ENCODE measurements around the gene GLRA3.

GLRA3 gene

DNA sequence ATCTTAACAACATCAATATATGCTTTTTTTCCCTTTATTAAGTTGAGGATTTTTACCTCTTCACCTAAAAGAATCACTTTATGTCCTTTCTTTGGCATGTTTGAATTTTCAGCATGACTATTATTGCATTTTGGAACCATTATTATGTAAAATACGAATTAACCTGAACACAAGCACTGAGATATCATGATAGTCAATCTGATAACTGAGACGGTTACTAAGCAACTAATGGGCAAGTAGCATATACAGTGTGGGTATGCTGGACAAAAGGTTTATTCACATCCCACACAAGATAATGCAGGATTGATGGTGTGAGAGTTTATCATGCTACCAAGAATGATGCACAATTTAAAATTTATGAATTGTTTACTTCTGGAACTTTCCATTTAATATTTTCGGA, 24.6 kb upstream of the GLRA3 start:
- TF ChIP-seq, protein P1, sequence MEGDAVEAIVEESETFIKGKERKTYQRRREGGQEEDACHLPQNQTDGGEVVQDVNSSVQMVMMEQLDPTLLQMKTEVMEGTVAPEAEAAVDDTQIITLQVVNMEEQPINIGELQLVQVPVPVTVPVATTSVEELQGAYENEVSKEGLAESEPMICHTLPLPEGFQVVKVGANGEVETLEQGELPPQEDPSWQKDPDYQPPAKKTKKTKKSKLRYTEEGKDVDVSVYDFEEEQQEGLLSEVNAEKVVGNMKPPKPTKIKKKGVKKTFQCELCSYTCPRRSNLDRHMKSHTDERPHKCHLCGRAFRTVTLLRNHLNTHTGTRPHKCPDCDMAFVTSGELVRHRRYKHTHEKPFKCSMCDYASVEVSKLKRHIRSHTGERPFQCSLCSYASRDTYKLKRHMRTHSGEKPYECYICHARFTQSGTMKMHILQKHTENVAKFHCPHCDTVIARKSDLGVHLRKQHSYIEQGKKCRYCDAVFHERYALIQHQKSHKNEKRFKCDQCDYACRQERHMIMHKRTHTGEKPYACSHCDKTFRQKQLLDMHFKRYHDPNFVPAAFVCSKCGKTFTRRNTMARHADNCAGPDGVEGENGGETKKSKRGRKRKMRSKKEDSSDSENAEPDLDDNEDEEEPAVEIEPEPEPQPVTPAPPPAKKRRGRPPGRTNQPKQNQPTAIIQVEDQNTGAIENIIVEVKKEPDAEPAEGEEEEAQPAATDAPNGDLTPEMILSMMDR (conservative IDR thresholded peaks at IDR 0.05; ENCODE audit: low read depth, low read length): no peak
- no peak for DNase-seq (ENCODE audit: low read depth)
- no peak overlapping the region for H3K4me3 ChIP-seq (ENCODE audit: low read length)

DNA sequence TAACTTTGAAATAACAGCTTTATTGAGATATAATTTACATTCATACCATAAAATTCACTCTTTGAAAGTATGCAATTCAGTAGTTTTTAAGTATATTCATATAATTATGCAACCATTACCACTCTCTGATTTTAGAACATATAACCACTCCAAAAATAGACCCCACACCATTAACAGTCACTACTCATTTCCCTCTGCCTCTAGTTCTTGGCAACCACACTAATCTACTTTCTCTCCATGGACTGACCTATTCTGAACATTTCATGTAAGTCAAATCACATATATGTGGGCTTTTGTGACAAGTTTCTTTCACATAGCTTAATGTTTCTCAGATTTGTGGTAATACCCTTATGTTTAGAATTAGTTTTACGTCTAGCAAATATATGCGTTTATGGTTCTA, 19.5 kb upstream of the GLRA3 start:
- DNase-seq (ENCODE audit: low read depth): no peak
- TF ChIP-seq, protein P1 (conservative IDR thresholded peaks at IDR 0.05; ENCODE audit: low read depth, low read length): no peak
- no peak overlapping the region for H3K4me3 ChIP-seq (ENCODE audit: low read length)

DNA sequence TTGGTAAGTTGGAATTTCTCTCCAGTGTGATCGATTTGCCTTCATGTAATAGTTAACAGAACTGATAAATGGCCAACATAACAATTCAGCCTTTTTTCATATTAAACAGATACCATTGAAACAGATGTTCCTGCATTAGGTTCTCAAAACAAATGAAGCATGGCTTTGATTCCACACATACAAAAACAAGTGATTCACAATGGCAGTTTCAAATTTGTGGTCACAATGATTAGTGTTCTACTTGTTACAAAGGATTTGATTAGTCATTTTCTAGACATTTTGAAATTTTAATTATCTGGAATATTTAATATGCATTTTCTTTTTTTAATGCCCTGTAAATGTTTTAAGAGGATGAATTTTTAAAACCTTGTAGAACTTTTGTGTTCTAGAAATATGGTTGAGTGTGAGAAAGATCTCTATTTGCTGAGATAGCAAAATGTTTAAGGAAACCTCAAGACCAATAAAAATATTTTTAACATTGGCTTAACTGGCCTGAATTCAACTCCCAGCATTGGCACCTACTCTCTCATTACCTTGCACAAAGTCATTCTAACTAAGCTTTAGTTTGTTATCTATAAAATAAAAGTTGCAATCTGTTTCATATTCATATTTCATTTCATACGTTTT, 18.9 kb upstream of the GLRA3 start:
- TF ChIP-seq, protein P1 (conservative IDR thresholded peaks at IDR 0.05; ENCODE audit: low read depth, low read length): no peak
- DNase-seq (ENCODE audit: low read depth): no peak
- H3K4me3 ChIP-seq (ENCODE audit: low read length): no peak overlapping the region

DNA sequence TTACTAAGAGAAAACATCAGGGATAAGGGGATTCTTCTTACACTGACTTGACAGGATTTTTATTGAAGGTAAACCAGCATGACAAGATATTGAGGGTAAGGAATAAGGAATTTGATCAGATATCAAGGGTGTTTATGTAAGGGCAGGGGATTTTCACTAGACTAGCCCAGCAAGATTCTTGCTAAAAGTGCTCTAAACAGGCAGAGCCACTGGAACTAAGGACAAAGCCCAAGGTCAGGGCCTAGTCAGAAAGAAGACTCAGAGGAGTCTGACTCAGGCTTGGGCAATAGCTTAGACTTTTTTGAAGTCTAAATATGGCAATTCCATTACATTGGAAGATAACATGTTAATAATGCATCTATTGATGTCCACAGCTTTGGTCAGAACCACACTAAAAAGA, 6.5 kb upstream of the GLRA3 start:
- DNase-seq (ENCODE audit: low read depth): no peak
- H3K4me3 ChIP-seq (ENCODE audit: low read length): no peak overlapping the region
- TF ChIP-seq, protein P1 (conservative IDR thresholded peaks at IDR 0.05; ENCODE audit: low read depth, low read length): no peak

DNA sequence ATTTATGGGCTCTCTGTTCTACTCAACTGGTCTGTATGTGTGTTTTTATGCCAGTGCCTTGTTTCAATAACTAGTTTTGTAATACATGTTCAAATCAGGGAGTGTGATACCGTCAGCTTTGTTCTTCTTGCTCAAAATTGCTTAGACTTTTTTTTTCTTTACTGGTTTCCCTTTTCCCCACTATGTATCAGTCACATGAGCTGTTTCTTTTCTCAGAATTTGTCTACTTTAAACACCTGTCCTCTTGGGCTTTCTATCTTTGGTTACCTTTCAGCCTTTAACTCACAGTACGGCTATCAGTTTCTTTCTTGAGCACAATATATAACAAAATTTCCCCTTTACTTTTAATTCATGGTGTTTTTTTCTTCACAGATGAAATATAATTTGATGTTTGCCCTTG, 5.4 kb upstream of the GLRA3 start:
- DNase-seq (ENCODE audit: low read depth): no peak
- no peak overlapping the region for H3K4me3 ChIP-seq (ENCODE audit: low read length)
- TF ChIP-seq, protein P1 (conservative IDR thresholded peaks at IDR 0.05; ENCODE audit: low read depth, low read length): no peak

DNA sequence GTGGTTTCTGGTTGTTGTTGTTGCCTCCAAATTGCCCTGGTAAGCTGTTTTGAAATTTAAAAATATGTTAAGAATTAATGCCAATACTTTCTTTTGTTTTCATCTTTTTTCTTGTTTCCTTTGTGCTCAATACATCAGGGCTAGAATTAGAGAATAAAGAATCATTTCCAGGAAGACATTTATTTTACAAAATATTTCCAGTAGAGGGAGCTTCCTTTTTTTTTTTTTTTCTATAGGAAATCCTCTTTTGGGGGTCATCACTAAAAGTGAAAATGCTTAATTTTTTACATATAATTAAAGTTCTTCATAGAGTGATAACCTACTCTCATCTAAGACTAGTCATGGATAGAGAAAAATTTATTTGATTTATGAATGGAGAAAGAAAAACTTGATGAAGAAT, 2.4 kb downstream of the GLRA3 start:
- TF ChIP-seq, protein P1 (conservative IDR thresholded peaks at IDR 0.05; ENCODE audit: low read depth, low read length): no peak
- DNase-seq (ENCODE audit: low read depth): no peak
- no peak overlapping the region for H3K4me3 ChIP-seq (ENCODE audit: low read length)

DNA sequence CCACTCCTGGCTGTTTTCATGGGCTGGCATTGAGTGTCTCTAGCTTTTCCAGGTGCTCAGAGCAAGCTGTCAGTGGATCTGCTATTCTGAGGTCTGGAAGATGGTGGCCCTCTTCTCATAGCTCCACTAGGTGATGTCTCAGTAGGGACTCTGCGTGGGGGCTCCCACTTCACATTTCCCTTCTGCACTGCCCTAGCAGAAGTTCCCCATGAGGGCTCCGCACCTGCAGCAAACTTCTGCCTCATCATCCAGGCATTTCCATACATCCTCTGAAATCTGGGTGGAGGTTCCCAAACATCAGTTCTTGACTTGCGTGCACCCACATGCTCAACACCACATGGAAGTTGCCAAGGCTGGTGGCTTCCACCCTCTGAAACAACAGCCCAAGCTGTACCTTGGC, 13.8 kb downstream of the GLRA3 start:
- no peak for DNase-seq (ENCODE audit: low read depth)
- TF ChIP-seq, protein P1 (conservative IDR thresholded peaks at IDR 0.05; ENCODE audit: low read depth, low read length): no peak
- no peak overlapping the region for H3K4me3 ChIP-seq (ENCODE audit: low read length)
